K562 (cell line): ENCODE results near the gene DDHD1. TPM values are rescaled to one million over a fixed set of nuclear protein-coding genes. Genes with fewer than 3 reads are reported as not detected.

Experiments
- ATAC-seq: fragments of 200-7000 bp; cut with Tn5 transposase; 3 replicates; pipeline ENCODE4 v1.9.1; 2020; ENCODE audit warnings: moderate library complexity
- BruUV-seq: library from RNA; stranded (reverse); fragments of 400-500 nt; replicated peaks from 2 replicates; lab custom pipeline; 2021; lab: Mats Ljungman, UMichigan
- CTCF ChIA-PET: fragments of 300-600 bp; formaldehyde crosslinking; extraction: SDS; loops from one replicate; lab custom pipeline; 2021; ENCODE audit warnings: low intra/inter-chr PET ratio; lab: Yijun Ruan, JAX
- POLR2A ChIA-PET: fragments of 300-600, 350-650 bp; sonication (Branson Sonifier 250); formaldehyde crosslinking; extraction: SDS; loops from one replicate; lab custom pipeline; 2021; ENCODE audit warnings: antibody characterized with exemption, inconsistent platforms; lab: Yijun Ruan, JAX
- DNase-seq, 4 experiments: peaks; one replicate each; pipeline versions ENCODE4 v3.0.0 to v3.0.0-alpha.2; 2011 to 2018; ENCODE audit warnings: low spot score in 3 of 4, mixed read lengths in 3 of 4; ENCODE audit errors: extremely low read depth in 1 of 4
- FAIRE-seq: peaks from 2 replicates; lab custom pipeline; 2011; peaks lifted over from hg19 to GRCh38; lab: Jason Lieb, UNC
- H2AFZ ChIP-seq: 2 replicates; pipeline ENCODE4 v1.6.0; 2011; ENCODE audit warnings: low read depth, low read length, control low read depth, inconsistent platforms
- H3K27ac ChIP-seq: fragments of 200-600 bp; 3 replicates; pipeline ENCODE4 v1.8.0; 2011; ENCODE audit warnings: low read depth, mild to moderate bottlenecking, control low read depth, inconsistent platforms, low read length, moderate library complexity, mixed read lengths; ENCODE audit errors: extremely low read depth
- H3K27me3 ChIP-seq, 2 experiments: fragments of 300-600 bp in 1 of 2; 2 replicates in 1 of 2; 3 replicates in 1 of 2; pipeline versions ENCODE4 v1.6.0 to v1.8.0; 2011; ENCODE audit warnings: inconsistent platforms in 2 of 2, low read length in 2 of 2, mild to moderate bottlenecking in 1 of 2, mixed read lengths in 1 of 2, moderate library complexity in 1 of 2; ENCODE audit not compliant: control insufficient read depth in 2 of 2, insufficient read depth in 2 of 2
- H3K36me3 ChIP-seq: fragments of 300-600 bp; 3 replicates; pipeline ENCODE4 v1.8.0; 2011; ENCODE audit warnings: mild to moderate bottlenecking, low read length, inconsistent platforms; ENCODE audit not compliant: control insufficient read depth, insufficient read depth
- H3K4me1 ChIP-seq, 2 experiments: fragments of 200-600 bp in 1 of 2; replicated peaks in 1 of 2; 2 replicates in 1 of 2; 3 replicates in 1 of 2; pipeline versions ENCODE4 v1.5.1 to v1.8.0; 2011; ENCODE audit warnings: inconsistent platforms in 2 of 2, low read length in 2 of 2, mild to moderate bottlenecking in 1 of 2, mixed read lengths in 1 of 2, moderate library complexity in 1 of 2; ENCODE audit not compliant: control insufficient read depth in 2 of 2, insufficient read depth in 2 of 2
- H3K4me2 ChIP-seq: 2 replicates; pipeline ENCODE4 v1.6.1; 2011; ENCODE audit warnings: low read length, control low read depth, inconsistent platforms, mixed read lengths; ENCODE audit not compliant: insufficient read depth
- H3K4me3 ChIP-seq: fragments of 200-600 bp; sonication (generic), shearing (Covaris generic); 2 replicates; pipeline ENCODE4 v1.5.1; 2016; ENCODE audit warnings: control low read depth, inconsistent platforms
- H3K79me2 ChIP-seq: fragments of 200-600 bp; 3 replicates; pipeline ENCODE4 v1.8.0; 2011; ENCODE audit warnings: low read length, inconsistent platforms; ENCODE audit not compliant: control insufficient read depth, insufficient read depth
- H3K9ac ChIP-seq, 2 experiments: 2 replicates each; pipeline versions ENCODE4 v1.6.0 to v1.6.1; 2011; ENCODE audit warnings: low read depth in 2 of 2, low read length in 2 of 2, control low read depth in 1 of 2, inconsistent platforms in 1 of 2, mild to moderate bottlenecking in 1 of 2, mixed read lengths in 1 of 2; ENCODE audit not compliant: insufficient read depth in 1 of 2
- H3K9me1 ChIP-seq: one replicate; pipeline ENCODE4 v1.6.0; 2011; ENCODE audit warnings: inconsistent platforms, mild to moderate bottlenecking, low read length, moderate library complexity; ENCODE audit not compliant: control insufficient read depth, insufficient read depth
- H3K9me3 ChIP-seq: replicated peaks from 2 replicates; pipeline ENCODE4 v1.5.1; 2011; ENCODE audit warnings: low read depth, low read length, inconsistent platforms; ENCODE audit not compliant: control insufficient read depth, insufficient read depth
- H4K20me1 ChIP-seq: replicated peaks from 2 replicates; pipeline ENCODE4 v1.6.1; 2011; ENCODE audit warnings: low read length, inconsistent platforms, mixed read lengths; ENCODE audit not compliant: control insufficient read depth, insufficient read depth
- KDM5B ChIP-seq: fragments of 200-600 bp; sonication (generic); IDR thresholded peaks from 2 replicates; pipeline ENCODE4 v1.6.1; 2012; ENCODE audit warnings: low read depth, mild to moderate bottlenecking, moderate library complexity, low read length, control low read depth, inconsistent platforms; ENCODE audit not compliant: insufficient replicate concordance
- MCM3 ChIP-seq: fragments of 450-650 bp; IDR thresholded peaks from 2 replicates; pipeline ENCODE4 v1.6.1; 2016
- MXI1 ChIP-seq: IDR thresholded peaks from 2 replicates; pipeline ENCODE4 v1.6.1; 2011; ENCODE audit warnings: low read depth, mild to moderate bottlenecking, improper control_type of control experiment, low read length
- NEUROD1 ChIP-seq: fragments of 150-350 bp; IDR thresholded peaks from 2 replicates; pipeline ENCODE4 v1.6.1; 2014; ENCODE audit warnings: borderline replicate concordance, low read length, low read depth; ENCODE audit not compliant: partially characterized antibody
- ZEB2 ChIP-seq: fragments of 450-650 bp; IDR thresholded peaks from 2 replicates; pipeline ENCODE4 v1.6.1; 2016
- ZNF277 ChIP-seq: fragments of 250-450 bp; sonication (Bioruptor Pico); IDR thresholded peaks from 2 replicates; pipeline ENCODE4 v1.8.0; 2022; ENCODE audit warnings: inconsistent platforms, mild to moderate bottlenecking, moderate library complexity, borderline replicate concordance
- WGBS: fragments of 100-300 bp; shearing (Covaris generic); methylation state at CpG from one replicate; pipeline ENCODE4 v1.1.6; 2016; ENCODE audit warnings: low coverage, mixed read lengths; ENCODE audit not compliant: insufficient coverage; ENCODE audit errors: missing lambda C conversion rate; 5-methylcytosine and 5-hydroxymethylcytosine counted together
- in situ Hi-C: fragments of 300-500 bp; cut with MboI; formaldehyde crosslinking; loops from 4 replicates; pipeline ENCODE4 v1.15.0; 2018; ENCODE audit warnings: inconsistent platforms, mixed read lengths
- intact Hi-C: fragments of 100-400 bp; cut with micrococcal nuclease; formaldehyde crosslinking; loops from 2 replicates; pipeline ENCODE4 v1.14.2; 2022
- polyA plus RNA-seq, 8 experiments: library from polyadenylated mRNA; depleted of rRNA in 4 of 8; stranded (reverse) in 5 of 8; unstranded in 3 of 8; fragments of >200 nt; fragmentation: Nextera tagmentation in 2 of 8; fragmentation: Illumina TruSeq in 1 of 8; extraction: Ambion mirVana in 2 of 8; extraction: Trizol in 1 of 8; gene quantifications; 2 replicates each; pipeline versions ENCODE4 v1.2.1 to v1.2.3, GENCODE V29; 2011 to 2014; ENCODE audit warnings: inconsistent platforms in 1 of 8, missing spikeins in 1 of 8
- total RNA-seq, 7 experiments: library from RNA; depleted of rRNA in 6 of 7; stranded (reverse); fragments of >200 nt in 6 of 7; fragmentation: Illumina TruSeq in 2 of 7; extraction: Trizol in 2 of 7; gene quantifications; 2 replicates each; pipeline versions ENCODE4 v1.2.1 to v1.2.3, GENCODE V29; 2011 to 2021; ENCODE audit warnings: low replicate concordance in 1 of 7

Gene DDHD1
- total and polyA plus RNA-seq, 9 of the 15 experiments (the other 6 are each of a cell fraction or from before 2014, with no cell fraction given): 1.2 to 12.3 (median 5.0) TPM

GRCh38 chr14:53054457-53054856, 98.7 kb downstream of the DDHD1 start (continued):
- TF ChIP-seq NEUROD1: no peak

- H3K4me1 ChIP-seq: no peaks in the 10 kb centered on the region
- ATAC-seq (no peak), DNase-seq (no peak), FAIRE-seq (no peak)
- H4K20me1 ChIP-seq: no peaks in the 10 kb centered on the region
- H3K4me2 ChIP-seq: no peak overlapping the region
- TF ChIP-seq ZEB2: no peak
- no peak for TF ChIP-seq KDM5B
- TF ChIP-seq MXI1: no peak
- TF ChIP-seq MCM3: no peak
- TF ChIP-seq ZNF277: no peak
- H3K79me2 ChIP-seq: no peaks in the 10 kb centered on the region
- 94% methylated on average over 2 of the region's 2 CpGs for WGBS
- in situ Hi-C loops (no loop called here), intact Hi-C loops (no loop called here)
- H3K9me1 ChIP-seq: no peaks in the 10 kb centered on the region
- no peak overlapping the region for H2AFZ ChIP-seq
- ChIA-PET POLR2A (no interaction called here), CTCF (no interaction called here)
- peaks cover 5% of the 10 kb centered on the region; the same call in 2 of the 3 replicates for H3K36me3 ChIP-seq
- no peak overlapping the region for H3K27ac ChIP-seq
- BruUV-seq: no TSS peak
- no peaks in the 10 kb centered on the region for H3K27me3 ChIP-seq
- H3K4me3 ChIP-seq: no peak overlapping the region
- no peak overlapping the region for H3K9ac ChIP-seq
- no peaks in the 10 kb centered on the region for H3K9me3 ChIP-seq
Observed at GRCh38 chr14:53048631-53049030, 104.5 kb downstream of the DDHD1 start.
